Measurements from ENCODE around the gene RNF4.

The RNF4 gene, protein sequence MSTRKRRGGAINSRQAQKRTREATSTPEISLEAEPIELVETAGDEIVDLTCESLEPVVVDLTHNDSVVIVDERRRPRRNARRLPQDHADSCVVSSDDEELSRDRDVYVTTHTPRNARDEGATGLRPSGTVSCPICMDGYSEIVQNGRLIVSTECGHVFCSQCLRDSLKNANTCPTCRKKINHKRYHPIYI

DNA sequence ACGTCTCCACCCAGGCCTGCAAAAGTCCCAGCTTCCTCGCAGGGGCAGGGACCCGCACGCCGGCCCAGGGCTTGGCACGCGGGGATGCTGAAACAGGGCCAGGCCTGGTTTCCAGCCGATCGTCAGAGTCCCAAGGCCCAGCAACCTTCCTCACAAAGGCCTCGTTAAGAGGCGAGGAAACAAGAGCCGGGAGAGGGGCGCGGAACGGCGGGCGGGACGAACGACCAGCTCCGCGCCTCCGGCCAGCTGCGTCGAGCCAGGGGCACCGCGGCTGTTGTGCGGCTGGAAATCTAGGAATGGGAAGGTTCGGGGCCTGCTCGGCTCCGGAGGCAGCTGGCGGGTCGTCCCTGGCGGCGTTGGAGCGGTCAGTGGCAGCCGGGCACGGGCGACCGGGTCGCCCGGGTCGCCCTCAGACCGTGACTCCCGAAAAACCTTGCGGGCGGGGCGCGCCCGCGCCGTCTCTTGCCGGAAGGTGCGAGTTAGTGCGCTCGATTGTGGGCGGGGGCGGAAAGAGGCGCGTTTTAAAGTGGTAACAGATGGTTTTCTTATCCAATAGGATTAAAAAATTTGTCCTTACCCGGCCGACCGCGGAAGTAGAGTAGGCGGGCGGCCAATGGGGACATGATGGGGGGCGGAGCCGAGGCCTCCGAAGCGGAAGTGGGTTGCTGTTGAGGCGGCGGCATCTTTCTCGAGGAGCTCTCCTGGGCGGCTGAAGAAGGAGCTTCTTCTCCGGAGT lies at the start of gene RNF4:
Gene RNF4, plus strand, starts transcription at position 651 of the 736 bp plus-strand sequence. CDS start 21,388 bp downstream, outside the sequence.
- Histone ChIP-seq H3K4me1 (ENCODE audit: low read length) (peaks cover 6% of the 10 kb centered on the region; the same call in 1 of the 2 replicates), H3K4me3 (ENCODE audit: low read length) (peak within 1 kb of the TSS; percentile 99), H3K9me2 (replicated peaks; ENCODE audit: insufficient read depth, low read length) (no peaks in the 10 kb centered on the region), H3K9ac (ENCODE audit: low read length) (peak within 1 kb of the TSS; percentile 98), H3K27ac (ENCODE audit: low read length) (peak within 1 kb of the TSS; percentile 93), H3K27me3 (replicated peaks; ENCODE audit: insufficient read depth, low read length) (no peaks in the 10 kb centered on the region), H4K20me1 (ENCODE audit: insufficient read depth, low read length) (peaks cover 32% of the 10 kb centered on the region), H3K79me2 (ENCODE audit: low read length) (peaks cover 63% of the 10 kb centered on the region), H3K9me3 (replicated peaks; ENCODE audit: insufficient read depth, low read length) (no peaks in the 10 kb centered on the region), H2AFZ (ENCODE audit: low read length) (peak within 1 kb of the TSS; percentile 95), H3K36me3 (replicated peaks; ENCODE audit: insufficient read depth, low read length) (peaks cover 14% of the 10 kb centered on the region), H3F3A (ENCODE audit: insufficient read depth, low read length) (peaks cover 11% of the 10 kb centered on the region; the same call in 1 of the 2 replicates), H3K4me2 (ENCODE audit: low read depth, low read length) (peak within 1 kb of the TSS; percentile 97)
- DNase-seq = peak; percentile 98
- TF ChIP-seq EZH2phosphoT487 (IDR thresholded peaks at IDR 0.05; ENCODE audit: low read length) (no peak), EZH2 (optimal IDR thresholded peaks at IDR 0.05; ENCODE audit: low read depth, low read length) (no peak)
- TF ChIP-seq, protein P1, sequence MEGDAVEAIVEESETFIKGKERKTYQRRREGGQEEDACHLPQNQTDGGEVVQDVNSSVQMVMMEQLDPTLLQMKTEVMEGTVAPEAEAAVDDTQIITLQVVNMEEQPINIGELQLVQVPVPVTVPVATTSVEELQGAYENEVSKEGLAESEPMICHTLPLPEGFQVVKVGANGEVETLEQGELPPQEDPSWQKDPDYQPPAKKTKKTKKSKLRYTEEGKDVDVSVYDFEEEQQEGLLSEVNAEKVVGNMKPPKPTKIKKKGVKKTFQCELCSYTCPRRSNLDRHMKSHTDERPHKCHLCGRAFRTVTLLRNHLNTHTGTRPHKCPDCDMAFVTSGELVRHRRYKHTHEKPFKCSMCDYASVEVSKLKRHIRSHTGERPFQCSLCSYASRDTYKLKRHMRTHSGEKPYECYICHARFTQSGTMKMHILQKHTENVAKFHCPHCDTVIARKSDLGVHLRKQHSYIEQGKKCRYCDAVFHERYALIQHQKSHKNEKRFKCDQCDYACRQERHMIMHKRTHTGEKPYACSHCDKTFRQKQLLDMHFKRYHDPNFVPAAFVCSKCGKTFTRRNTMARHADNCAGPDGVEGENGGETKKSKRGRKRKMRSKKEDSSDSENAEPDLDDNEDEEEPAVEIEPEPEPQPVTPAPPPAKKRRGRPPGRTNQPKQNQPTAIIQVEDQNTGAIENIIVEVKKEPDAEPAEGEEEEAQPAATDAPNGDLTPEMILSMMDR (IDR thresholded peaks at IDR 0.05; ENCODE audit: low read length) = no peak

DNA sequence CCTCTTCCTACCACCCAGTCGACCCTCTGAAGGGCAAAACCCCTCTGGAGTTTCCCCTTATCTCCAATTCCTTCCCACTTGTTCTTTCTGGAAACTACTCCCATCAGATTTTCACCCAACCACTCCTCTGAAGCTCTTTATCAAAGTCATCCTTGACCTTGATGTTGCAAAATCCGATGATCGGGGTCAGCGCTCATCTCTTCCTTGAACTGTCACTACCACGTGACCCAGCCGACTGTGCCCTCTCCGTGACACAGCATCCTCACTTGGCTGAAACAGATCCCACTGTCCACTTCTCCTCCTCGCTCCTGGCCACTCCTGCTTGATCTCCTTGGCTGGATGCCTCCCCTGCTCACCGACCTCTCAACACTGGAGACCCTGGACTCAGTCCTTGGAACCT lies 49.1 kb upstream of the RNF4 start:
- DNase-seq = no peak
- Histone ChIP-seq H3K79me2 (ENCODE audit: low read length) (peaks cover 31% of the 10 kb centered on the region), H3K27me3 (replicated peaks; ENCODE audit: insufficient read depth, low read length) (0 out of 2 replicates have a peak, but pooled peaks cover 5% of the 10 kb centered on the region), H3F3A (ENCODE audit: insufficient read depth, low read length) (peaks cover 12% of the 10 kb centered on the region), H3K9me3 (replicated peaks; ENCODE audit: insufficient read depth, low read length) (no peaks in the 10 kb centered on the region), H4K20me1 (ENCODE audit: insufficient read depth, low read length) (no peaks in the 10 kb centered on the region), H2AFZ (ENCODE audit: low read length) (no peak overlapping the region), H3K36me3 (replicated peaks; ENCODE audit: insufficient read depth, low read length) (no peaks in the 10 kb centered on the region), H3K4me1 (ENCODE audit: low read length) (peaks cover 7% of the 10 kb centered on the region), H3K9me2 (replicated peaks; ENCODE audit: insufficient read depth, low read length) (no peaks in the 10 kb centered on the region), H3K27ac (ENCODE audit: low read length) (no peak overlapping the region), H3K4me2 (ENCODE audit: low read depth, low read length) (peak overlapping the region; percentile 98), H3K4me3 (ENCODE audit: low read length) (peak overlapping the region; percentile 65; the same call in 1 of the 2 replicates), H3K9ac (ENCODE audit: low read length) (no peak overlapping the region; the same call in 1 of the 2 replicates)
- TF ChIP-seq, protein P1 (IDR thresholded peaks at IDR 0.05; ENCODE audit: low read length) = no peak
- TF ChIP-seq EZH2phosphoT487 (IDR thresholded peaks at IDR 0.05; ENCODE audit: low read length) = no peak
- no peak for TF ChIP-seq EZH2 (optimal IDR thresholded peaks at IDR 0.05; ENCODE audit: low read depth, low read length)

DNA sequence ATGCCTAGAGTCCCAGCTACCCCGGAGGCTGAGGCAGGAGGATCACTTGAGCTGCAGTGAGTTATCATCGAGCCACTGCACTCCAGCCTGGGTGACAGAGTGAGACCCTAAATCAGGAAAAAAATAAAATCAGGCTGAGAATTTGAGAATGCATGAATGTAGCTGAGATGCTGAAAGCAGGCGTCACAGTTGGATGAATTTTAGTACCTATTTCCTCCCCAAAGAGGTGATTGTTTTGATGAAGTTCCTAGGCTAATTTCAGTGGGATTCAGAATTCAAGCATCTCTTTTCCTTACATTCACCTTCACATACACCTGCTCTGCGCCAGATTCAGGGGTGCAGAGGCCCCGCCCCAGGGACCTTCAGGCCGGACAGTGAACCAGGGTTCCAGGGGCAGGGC lies 47.0 kb upstream of the RNF4 start:
- Histone ChIP-seq H3K79me2 (ENCODE audit: low read length) (peaks cover 9% of the 10 kb centered on the region), H2AFZ (ENCODE audit: low read length) (no peak overlapping the region), H3K27me3 (replicated peaks; ENCODE audit: insufficient read depth, low read length) (0 out of 2 replicates have a peak, but pooled peaks cover 5% of the 10 kb centered on the region), H3F3A (ENCODE audit: insufficient read depth, low read length) (peaks cover 9% of the 10 kb centered on the region), H3K9me3 (replicated peaks; ENCODE audit: insufficient read depth, low read length) (no peaks in the 10 kb centered on the region), H3K4me1 (ENCODE audit: low read length) (peaks cover 6% of the 10 kb centered on the region), H4K20me1 (ENCODE audit: insufficient read depth, low read length) (no peaks in the 10 kb centered on the region), H3K36me3 (replicated peaks; ENCODE audit: insufficient read depth, low read length) (no peaks in the 10 kb centered on the region), H3K9ac (ENCODE audit: low read length) (no peak overlapping the region), H3K9me2 (replicated peaks; ENCODE audit: insufficient read depth, low read length) (no peaks in the 10 kb centered on the region), H3K4me2 (ENCODE audit: low read depth, low read length) (no peak overlapping the region), H3K4me3 (ENCODE audit: low read length) (no peak overlapping the region), H3K27ac (ENCODE audit: low read length) (no peak overlapping the region)
- TF ChIP-seq EZH2phosphoT487 (IDR thresholded peaks at IDR 0.05; ENCODE audit: low read length) (no peak), EZH2 (optimal IDR thresholded peaks at IDR 0.05; ENCODE audit: low read depth, low read length) (no peak)
- TF ChIP-seq, protein P1 (IDR thresholded peaks at IDR 0.05; ENCODE audit: low read length) = no peak
- no peak for DNase-seq
